ENCODE results near the gene BRAF. TPM values are rescaled to one million over a fixed set of nuclear protein-coding genes. Genes with fewer than 3 reads are reported as not detected.

The BRAF gene
- total RNA-seq, 1 experiment from 2014 or later: 31.3 TPM

GRCh38 chr7:140899883-140900282, 24.8 kb downstream of the BRAF start:
- peaks cover 7% of the 10 kb centered on the region for H3K4me1 Mint-ChIP-seq (ENCODE audit: low read depth, unreplicated experiment)
- H3K36me3 Mint-ChIP-seq (ENCODE audit: insufficient read depth, unreplicated experiment): no peaks in the 10 kb centered on the region
- DNase-seq: no peak
- H3K27me3 Mint-ChIP-seq (ENCODE audit: unreplicated experiment): no peaks in the 10 kb centered on the region
- no peaks in the 10 kb centered on the region for H3K9me3 Mint-ChIP-seq (ENCODE audit: low read depth, unreplicated experiment)
- no peak overlapping the region for H3K27ac Mint-ChIP-seq (ENCODE audit: unreplicated experiment)
- TF ChIP-seq CTCF (IDR thresholded peaks at IDR 0.05; ENCODE audit: unreplicated experiment): no peak
- intact Hi-C loops (cut with micrococcal nuclease; ENCODE audit: unreplicated experiment): no loop called here
- CTCF ChIA-PET: no interaction called here
- no TSS peak for BruUV-seq (replicated peaks)
- no peak overlapping the region for H3K4me3 Mint-ChIP-seq (ENCODE audit: low read depth, unreplicated experiment)

- no TSS peak for BruUV-seq (replicated peaks)
- Mint-ChIP-seq H3K9me3 (ENCODE audit: low read depth, unreplicated experiment) (no peaks in the 10 kb centered on the region), H3K36me3 (ENCODE audit: insufficient read depth, unreplicated experiment) (no peaks in the 10 kb centered on the region), H3K27ac (ENCODE audit: unreplicated experiment) (no peak overlapping the region), H3K4me3 (ENCODE audit: low read depth, unreplicated experiment) (no peak overlapping the region), H3K27me3 (ENCODE audit: unreplicated experiment) (no peaks in the 10 kb centered on the region), H3K4me1 (ENCODE audit: low read depth, unreplicated experiment) (peaks cover 7% of the 10 kb centered on the region)
- CTCF ChIA-PET: no interaction called here
- no peak for TF ChIP-seq CTCF (IDR thresholded peaks at IDR 0.05; ENCODE audit: unreplicated experiment)
- intact Hi-C loops (cut with micrococcal nuclease; ENCODE audit: unreplicated experiment): no loop called here
- DNase-seq: no peak
Observed at GRCh38 chr7:140898786-140899536, 25.8 kb downstream of the BRAF start.

GRCh38 chr7:140896996-140897395, 27.7 kb downstream of the BRAF start:
- CTCF ChIA-PET: no interaction called here
- Mint-ChIP-seq H3K4me3 (ENCODE audit: low read depth, unreplicated experiment) (no peak overlapping the region), H3K27me3 (ENCODE audit: unreplicated experiment) (no peaks in the 10 kb centered on the region), H3K4me1 (ENCODE audit: low read depth, unreplicated experiment) (peaks cover under 1% of the 10 kb centered on the region), H3K27ac (ENCODE audit: unreplicated experiment) (no peak overlapping the region), H3K9me3 (ENCODE audit: low read depth, unreplicated experiment) (no peaks in the 10 kb centered on the region), H3K36me3 (ENCODE audit: insufficient read depth, unreplicated experiment) (no peaks in the 10 kb centered on the region)
- BruUV-seq (replicated peaks): no TSS peak
- intact Hi-C loops (cut with micrococcal nuclease; ENCODE audit: unreplicated experiment): no loop called here
- no peak for TF ChIP-seq CTCF (IDR thresholded peaks at IDR 0.05; ENCODE audit: unreplicated experiment)
- no peak for DNase-seq

GRCh38 chr7:140889645-140890044, 35.1 kb downstream of the BRAF start:
- intact Hi-C loops (cut with micrococcal nuclease; ENCODE audit: unreplicated experiment): no loop called here
- H3K36me3 Mint-ChIP-seq (ENCODE audit: insufficient read depth, unreplicated experiment): no peaks in the 10 kb centered on the region
- H3K4me1 Mint-ChIP-seq (ENCODE audit: low read depth, unreplicated experiment): peaks cover 10% of the 10 kb centered on the region
- no peaks in the 10 kb centered on the region for H3K27me3 Mint-ChIP-seq (ENCODE audit: unreplicated experiment)
- BruUV-seq (replicated peaks): no TSS peak
- CTCF ChIA-PET: no interaction called here
- no peak for TF ChIP-seq CTCF (IDR thresholded peaks at IDR 0.05; ENCODE audit: unreplicated experiment)
- no peak for DNase-seq
- no peak overlapping the region for H3K4me3 Mint-ChIP-seq (ENCODE audit: low read depth, unreplicated experiment)
- no peak overlapping the region for H3K27ac Mint-ChIP-seq (ENCODE audit: unreplicated experiment)
- H3K9me3 Mint-ChIP-seq (ENCODE audit: low read depth, unreplicated experiment): no peaks in the 10 kb centered on the region
